Measurements from ENCODE around the gene TENT4B. TPM values are rescaled to one million over a fixed set of nuclear protein-coding genes. Genes with fewer than 3 reads are reported as not detected.

Gene TENT4B
- total RNA-seq, 1 experiment from 2014 or later: 13.0 TPM

- Mint-ChIP-seq H3K4me1 (no peaks in the 10 kb centered on the region), H3K27ac (no peak overlapping the region), H3K27me3 (ENCODE audit: low read depth) (no peaks in the 10 kb centered on the region), H3K4me3 (no peak overlapping the region), H3K36me3 (ENCODE audit: insufficient read depth in 1 of 3, low read depth in 3 of 3) (peaks cover 0 to 6% (median 5%) of the 10 kb centered on the region in 3 experiments; a peak in 2 of 7 replicates), H3K9me3 (no peaks in the 10 kb centered on the region)
- no peak overlapping the region for H3K9ac ChIP-seq (ENCODE audit: extremely low read depth, insufficient read length, low read length)
- no peak overlapping the region for H3K4ac ChIP-seq (ENCODE audit: low read depth, low read length)
- H3K14ac ChIP-seq (ENCODE audit: insufficient read depth, low read length): no peak overlapping the region
- no peak overlapping the region for H2BK15ac ChIP-seq (ENCODE audit: low read depth, low read length)
- no peak overlapping the region for H4K5ac ChIP-seq (ENCODE audit: insufficient read length, low read depth, low read length)
- no peak overlapping the region for H2BK5ac ChIP-seq (ENCODE audit: insufficient read length, low read length)
- H2BK20ac ChIP-seq (ENCODE audit: low read depth, low read length, poor library complexity, severe bottlenecking): no peak overlapping the region
- no CpG with 5 or more reads among the region's 1 CpG for WGBS (ENCODE audit: extremely low coverage, insufficient read length, low lambda C conversion rate)
- H4K91ac ChIP-seq (ENCODE audit: insufficient read length, low read depth, low read length): no peak overlapping the region
- no peak overlapping the region for H2BK120ac ChIP-seq (ENCODE audit: low read depth, low read length, poor library complexity, severe bottlenecking)
- no peak overlapping the region for H3K18ac ChIP-seq (ENCODE audit: insufficient read length, low read depth, low read length)
- no peak for DNase-seq
- H3K56ac ChIP-seq (ENCODE audit: insufficient read length, low read depth, low read length): no peak overlapping the region
- H3K79me1 ChIP-seq (ENCODE audit: insufficient read depth, low read depth, low read length, poor library complexity, severe bottlenecking): no peaks in the 10 kb centered on the region
- no peak overlapping the region for H3T11ph ChIP-seq (ENCODE audit: low read length)
- no peak overlapping the region for H3K4me2 ChIP-seq (ENCODE audit: insufficient read depth, insufficient read length, low read length)
- no peaks in the 10 kb centered on the region for H3K23me2 ChIP-seq (ENCODE audit: insufficient read length, low read depth, low read length, poor library complexity, severe bottlenecking)
- H3K23ac ChIP-seq (ENCODE audit: insufficient read length, low read depth, low read length): no peak overlapping the region
- no peaks in the 10 kb centered on the region for H4K20me1 ChIP-seq (ENCODE audit: control insufficient read depth, insufficient read depth, insufficient read length)
- no peak overlapping the region for H2AK5ac ChIP-seq (ENCODE audit: insufficient read length, low read length)
- no peak overlapping the region for H2BK12ac ChIP-seq (ENCODE audit: insufficient read length, low read depth, low read length)
- H3K79me2 ChIP-seq (ENCODE audit: insufficient read depth, low read length): no peaks in the 10 kb centered on the region; the same call in 1 of the 2 replicates
- no peak overlapping the region for H3K27ac ChIP-seq (ENCODE audit: insufficient read length, low read depth, low read length)
- no peak overlapping the region for H2AFZ ChIP-seq (ENCODE audit: low read length)
- no peaks in the 10 kb centered on the region for H3K9me3 ChIP-seq (ENCODE audit: control insufficient read depth, low read depth, low read length)
- H3K27me3 ChIP-seq (ENCODE audit: insufficient read depth, low read length): no peaks in the 10 kb centered on the region
- H3K4me1 ChIP-seq (ENCODE audit: insufficient read depth, low read length): no peaks in the 10 kb centered on the region
- no peak for TF ChIP-seq CTCF (conservative IDR thresholded peaks at IDR 0.05)
- no peak overlapping the region for H4K8ac ChIP-seq (replicated peaks; ENCODE audit: insufficient read length, low read depth, low read length)
These were observed 25.4 kb downstream of the TENT4B start for GRCh38 chr16:50178491-50178941.
